ENCODE data around the gene TMEM138.

The TMEM138 gene

GRCh38 chr11:61342207-61342803 is 19.9 kb upstream of the TMEM138 start:
- DNase-seq: no peak

- no peak for DNase-seq
Observed at GRCh38 chr11:61343792-61344745, 18.1 kb upstream of the TMEM138 start.

- no peak for DNase-seq
Observed at GRCh38 chr11:61345170-61345610, 17.0 kb upstream of the TMEM138 start.

GRCh38 chr11:61345954-61346843 is 16.0 kb upstream of the TMEM138 start:
- no peak for DNase-seq

- DNase-seq: no peak
Observed at GRCh38 chr11:61347916-61348461, 14.2 kb upstream of the TMEM138 start.

GRCh38 chr11:61349189-61349751 is 12.9 kb upstream of the TMEM138 start:
- no peak for DNase-seq

- no peak for DNase-seq
Observed at GRCh38 chr11:61349916-61350315, 12.3 kb upstream of the TMEM138 start.

GRCh38 chr11:61350336-61350735 is 11.8 kb upstream of the TMEM138 start:
- no peak for DNase-seq

GRCh38 chr11:61350803-61351202 is 11.4 kb upstream of the TMEM138 start:
- no peak for DNase-seq

GRCh38 chr11:61352038-61352437 is 10.1 kb upstream of the TMEM138 start:
- DNase-seq: no peak

- no peak for DNase-seq
Observed at GRCh38 chr11:61353131-61354067, 8.8 kb upstream of the TMEM138 start.

- DNase-seq: no peak
Observed at GRCh38 chr11:61354208-61354607, 8.0 kb upstream of the TMEM138 start.

GRCh38 chr11:61356706-61357105 is 5.5 kb upstream of the TMEM138 start:
- DNase-seq: no peak

- no peak for DNase-seq
Observed at GRCh38 chr11:61357233-61357893, 4.8 kb upstream of the TMEM138 start.

GRCh38 chr11:61357894-61358239 is 4.3 kb upstream of the TMEM138 start:
- no peak for DNase-seq

- DNase-seq: no peak
Observed at GRCh38 chr11:61358566-61358965, 3.6 kb upstream of the TMEM138 start.

- DNase-seq: no peak
Observed at GRCh38 chr11:61359516-61359915, 2.7 kb upstream of the TMEM138 start.

GRCh38 chr11:61361237-61361740 is 885 bp upstream of the TMEM138 start:
- no peak for DNase-seq

GRCh38 chr11:61362542-61362875 is 335 bp downstream of the TMEM138 start:
- no peak for DNase-seq

- DNase-seq: no peak
Observed at GRCh38 chr11:61364012-61364675, 2.0 kb downstream of the TMEM138 start.

All from activated T-cell treated with anti-CD3 and anti-CD28 coated beads for 4 hours (primary cell).